DMS53 (cell line): Measurements from ENCODE around the gene RD3L.

ENCODE experiments used
- DNase-seq: peaks from one replicate; lab custom pipeline; 2025; lab: John Stamatoyannopoulos, UW

The RD3L gene

DNA sequence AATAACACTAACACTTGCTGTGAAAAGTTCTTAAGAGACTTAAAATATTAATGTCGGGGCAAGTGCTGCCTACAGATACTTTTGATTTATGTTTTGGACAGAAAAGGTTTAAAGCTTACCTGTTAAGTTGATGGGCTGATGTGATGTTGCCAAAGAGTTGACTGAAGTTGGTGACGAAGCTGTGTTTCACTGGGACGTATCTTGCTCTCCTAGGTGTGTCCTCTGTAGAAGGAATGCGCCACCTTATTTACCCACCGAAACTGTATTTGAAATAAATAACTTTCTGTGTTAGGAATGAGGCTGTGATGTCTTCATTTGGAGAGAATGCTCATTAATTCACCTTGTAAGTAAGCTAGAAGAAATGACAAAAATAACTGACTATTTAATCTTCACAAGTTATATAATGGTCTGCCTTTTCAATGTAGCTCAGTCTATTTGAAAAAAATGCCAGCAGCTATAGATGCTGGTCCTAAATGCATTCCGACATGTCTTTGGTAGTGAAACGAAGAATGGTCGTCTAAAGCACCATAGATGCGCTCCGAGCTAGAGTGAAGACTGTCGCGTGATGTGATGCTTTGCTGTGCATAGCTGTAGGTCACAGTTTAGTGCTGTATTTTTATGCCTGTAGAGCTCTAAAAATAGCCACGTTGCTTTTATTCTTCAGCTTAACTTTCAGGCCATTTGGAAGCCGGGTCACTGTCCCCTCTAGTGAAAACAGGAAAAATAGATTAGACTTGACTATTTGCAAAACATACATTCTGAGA is at the start of gene RD3L:
Gene RD3L, minus strand, starts transcription at position 557 of the 764 bp plus-strand sequence. CDS start 834 bp downstream, outside the sequence.
- DNase-seq = no peak

- DNase-seq = no peak
Measured at GRCh38 chr14:103989964-103990363, 47.6 kb upstream of the RD3L start.

- no peak for DNase-seq
Measured at GRCh38 chr14:103989034-103989433, 46.7 kb upstream of the RD3L start.

DNA sequence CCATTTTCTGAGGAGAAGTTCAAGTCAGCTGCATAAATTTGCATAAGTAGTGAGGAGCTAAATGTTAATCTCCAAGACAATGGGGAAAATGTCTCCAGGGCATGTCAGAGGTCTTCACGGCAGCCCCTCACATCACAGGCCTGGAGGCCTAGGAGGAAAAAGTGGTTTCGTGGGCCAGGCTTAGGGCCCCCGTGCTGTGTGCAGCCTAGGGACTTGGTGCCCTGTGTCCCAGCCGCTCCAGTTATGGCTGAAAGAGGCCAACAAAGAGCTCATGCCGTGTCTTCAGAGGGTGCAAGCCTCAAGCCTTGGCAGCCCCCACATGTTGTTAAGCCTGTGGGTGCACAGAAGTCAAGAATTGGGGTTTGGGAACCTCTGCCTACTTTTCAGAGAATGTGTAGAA is 41.9 kb upstream of the RD3L start:
- DNase-seq = no peak

- peak; percentile 58 for DNase-seq
Measured at GRCh38 chr14:103980623-103981238, 38.4 kb upstream of the RD3L start.

DNA sequence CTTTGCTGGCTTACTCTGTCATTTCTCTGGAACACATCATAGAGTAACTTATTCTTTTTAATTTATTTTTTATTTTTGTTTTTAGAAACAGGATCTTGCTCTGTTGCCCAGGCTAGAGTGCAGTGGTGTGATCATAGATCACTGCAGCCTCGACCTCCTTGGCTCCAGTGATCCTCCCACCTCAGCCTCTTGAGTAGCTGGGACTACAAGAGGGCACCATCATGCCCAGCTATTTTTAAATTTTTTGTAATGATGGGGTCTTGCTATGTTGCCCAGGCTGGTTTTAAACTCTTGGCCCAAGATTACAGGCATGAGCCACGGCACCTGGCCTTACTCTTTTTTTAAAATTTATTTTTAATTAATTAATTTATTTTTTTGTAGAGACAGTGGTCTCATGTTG is 32.2 kb upstream of the RD3L start:
- DNase-seq = no peak

GRCh38 chr14:103973354-103973753 is 31.0 kb upstream of the RD3L start:
- DNase-seq = no peak

DNA sequence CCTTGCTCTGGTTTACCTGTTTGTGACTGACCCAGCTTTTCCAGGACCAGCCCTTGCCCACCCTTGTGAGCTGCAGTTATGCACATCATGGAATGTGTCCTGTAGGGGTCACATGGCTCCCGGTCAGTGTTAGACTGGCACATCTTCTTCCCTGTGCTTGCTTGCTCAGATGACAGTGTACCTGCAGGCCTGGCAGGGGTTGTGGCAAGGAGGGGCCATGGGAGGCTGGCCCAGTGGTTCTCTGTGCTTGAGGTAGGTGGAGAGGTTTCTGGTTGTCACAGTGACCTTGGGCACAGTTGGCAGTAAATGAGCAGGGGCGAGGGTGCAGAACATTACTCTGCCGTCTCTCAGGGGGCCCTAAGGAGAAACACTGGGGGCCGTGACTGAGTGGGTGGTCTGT is 27.6 kb upstream of the RD3L start:
- DNase-seq = no peak

- no peak for DNase-seq
Measured at GRCh38 chr14:103966631-103967030, 24.3 kb upstream of the RD3L start.

DNA sequence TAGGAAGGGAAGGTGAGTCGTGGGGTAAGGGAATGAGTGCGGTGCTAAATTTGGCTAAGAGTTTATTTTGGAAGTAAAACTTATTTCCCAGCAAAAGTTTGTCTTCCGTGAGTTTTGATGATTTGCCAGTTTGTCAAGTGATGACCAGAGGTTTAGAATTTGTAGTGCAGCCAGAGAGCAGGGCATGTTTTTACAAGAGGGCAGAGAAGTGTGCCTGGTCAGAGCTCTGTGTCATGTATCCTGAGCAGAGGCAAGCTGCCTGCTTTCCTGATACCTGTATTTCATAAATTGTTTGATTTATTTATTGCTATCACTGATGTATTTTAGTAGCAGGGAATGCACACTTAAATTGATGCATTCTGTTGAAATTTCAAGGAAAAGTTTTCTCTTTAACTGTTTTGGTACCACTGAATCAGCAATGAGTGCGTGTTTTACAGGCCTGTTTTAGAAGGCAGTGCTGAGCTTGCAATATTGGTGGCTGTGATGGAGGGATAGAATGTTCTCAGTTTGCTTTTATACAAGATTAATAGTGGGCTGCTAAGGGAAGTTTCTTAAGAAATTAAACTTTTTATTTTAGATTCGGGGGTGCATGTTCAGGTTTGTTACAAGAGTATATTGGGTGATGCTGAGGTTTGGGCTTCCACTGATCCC is 19.7 kb upstream of the RD3L start:
- DNase-seq = no peak

DNA sequence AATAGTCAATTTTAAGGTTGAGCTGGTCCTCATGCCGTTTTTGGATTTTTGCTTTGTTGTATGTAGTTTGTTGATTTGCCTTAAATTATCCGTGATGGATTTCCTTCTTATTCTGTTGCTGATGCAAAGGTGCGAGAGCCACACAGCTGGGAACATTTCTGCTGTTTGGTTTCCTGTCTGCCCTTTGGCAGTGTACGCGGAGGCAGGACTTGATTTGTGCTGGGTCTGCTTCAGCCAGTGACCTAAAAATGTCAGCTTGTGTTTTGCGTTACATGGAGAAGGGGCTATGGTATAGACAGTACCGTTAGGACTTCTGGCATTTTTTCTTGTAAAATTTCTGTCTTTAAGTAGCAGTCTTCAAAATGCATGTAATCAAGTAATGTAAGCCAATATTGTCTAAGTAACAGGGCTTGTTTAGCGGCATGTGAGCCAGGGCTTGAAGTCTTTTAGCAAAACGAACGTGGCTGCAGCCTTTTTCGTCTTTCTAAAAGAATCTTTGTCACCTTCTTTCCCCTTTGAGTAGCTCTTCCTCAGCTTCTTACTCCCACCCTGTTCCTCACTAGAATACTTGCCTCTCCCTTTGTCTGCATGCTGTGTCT is 18.2 kb upstream of the RD3L start:
- no peak for DNase-seq

DNA sequence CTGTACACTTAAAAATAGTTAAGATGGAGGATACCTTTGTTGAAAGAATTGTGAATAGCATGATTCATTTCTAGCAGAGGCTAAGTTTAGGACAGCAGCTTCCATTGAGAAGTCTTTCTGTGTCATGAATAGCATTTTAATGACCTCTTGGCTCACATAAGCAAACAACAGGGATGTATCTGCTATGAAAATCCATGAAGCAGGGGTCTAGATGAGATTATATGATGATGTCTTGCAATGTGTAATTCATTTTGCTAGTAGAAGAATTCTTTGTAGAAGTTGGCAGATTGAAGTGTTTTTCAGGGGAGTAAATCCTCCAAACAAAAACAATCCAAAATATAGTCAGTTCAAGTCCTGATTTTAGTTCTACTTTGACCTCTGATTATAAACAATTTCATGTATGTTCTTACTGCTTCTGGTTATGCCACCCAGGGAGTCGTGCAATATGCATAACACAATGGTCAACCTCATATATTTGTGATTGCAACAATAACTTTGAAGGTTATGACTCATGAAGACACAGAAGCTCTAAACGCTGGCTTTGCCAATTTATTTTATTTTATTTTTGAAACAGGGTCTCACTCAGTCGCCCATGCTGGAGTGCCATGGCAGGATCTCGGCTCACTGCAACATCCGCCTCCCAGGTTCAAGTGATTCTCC is 6.9 kb upstream of the RD3L start:
- no peak for DNase-seq

- no peak for DNase-seq
Measured at GRCh38 chr14:103948442-103948841, 6.1 kb upstream of the RD3L start.

- no peak for DNase-seq
Measured at GRCh38 chr14:103946975-103947374, 4.6 kb upstream of the RD3L start.

- peak; percentile 90 for DNase-seq
Measured at GRCh38 chr14:103943673-103944072, 1.3 kb upstream of the RD3L start.

- DNase-seq = no peak
Measured at GRCh38 chr14:103941462-103941861, 867 bp downstream of the RD3L start.

DNA sequence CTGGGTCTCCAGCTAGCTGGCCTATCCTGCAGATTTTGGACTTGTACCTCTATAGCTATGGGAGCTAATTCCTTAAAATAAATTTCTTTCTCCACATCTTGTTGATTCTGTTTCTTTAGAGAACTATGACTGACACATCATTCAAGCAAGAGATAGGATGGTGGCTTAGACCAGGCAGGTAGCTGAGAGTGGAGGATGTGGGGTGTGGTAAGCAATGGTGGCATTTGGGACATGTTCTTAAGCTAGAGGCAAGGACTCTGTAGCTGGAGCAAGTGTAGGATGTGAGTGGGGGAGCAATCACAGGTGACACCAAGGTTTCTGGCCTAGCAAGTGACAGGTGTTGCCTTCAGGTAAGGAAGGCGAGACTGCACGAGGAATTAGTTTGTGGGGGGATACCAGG is 7.2 kb downstream of the RD3L start:
- no peak for DNase-seq

DNA sequence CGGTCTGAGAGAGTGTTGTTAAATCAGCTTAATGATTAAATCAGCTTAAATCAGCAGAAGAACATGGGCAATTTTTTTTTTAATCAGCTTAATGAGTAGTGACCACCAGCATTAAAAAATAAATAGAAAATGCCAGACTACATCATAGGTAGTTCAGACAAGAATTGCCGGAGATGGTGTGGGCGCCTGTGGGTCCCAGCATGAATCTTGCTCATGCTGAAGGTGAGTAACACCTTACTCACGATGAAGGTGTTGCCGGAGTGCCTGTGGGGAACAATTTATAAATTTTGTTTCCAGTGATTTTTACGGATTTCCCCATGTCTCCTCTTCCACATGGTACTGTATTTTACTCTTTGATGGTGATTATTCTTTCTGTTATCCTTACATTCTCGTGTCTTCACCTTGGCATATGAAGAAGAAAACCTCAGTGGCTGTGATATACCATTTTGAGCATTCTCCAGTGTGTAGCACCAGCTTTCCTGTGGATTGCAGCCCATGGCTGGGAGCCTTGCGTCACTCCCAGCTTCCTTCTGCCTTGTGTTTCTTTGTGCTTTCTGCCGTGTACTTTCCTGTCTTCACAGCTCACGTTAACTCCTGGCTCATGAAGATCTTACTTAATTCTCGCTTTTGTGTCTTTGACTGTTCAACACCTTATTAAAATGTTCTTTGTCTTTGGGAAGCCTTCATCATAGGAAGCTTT is 9.4 kb downstream of the RD3L start:
- no peak for DNase-seq

DNA sequence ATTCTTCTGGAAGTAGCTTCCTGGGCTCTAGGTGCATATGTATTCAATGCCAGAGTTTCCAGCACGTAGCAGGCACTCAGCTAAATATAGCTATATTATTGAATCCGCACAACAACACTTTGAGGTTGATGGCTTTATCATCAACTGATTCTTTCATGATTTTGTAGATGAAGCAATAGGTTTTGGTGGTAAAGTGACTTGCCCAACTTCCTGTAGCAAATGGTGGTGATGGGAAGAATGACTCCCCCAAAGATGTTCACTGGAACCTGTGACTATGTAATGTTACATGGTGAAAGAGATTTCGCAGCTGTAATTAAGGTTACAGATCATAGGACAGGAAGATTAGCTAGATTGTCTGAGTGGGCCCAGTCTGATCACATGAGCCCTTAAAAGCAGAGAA is 10.9 kb downstream of the RD3L start:
- DNase-seq = no peak

GRCh38 chr14:103930051-103930604 is 12.2 kb downstream of the RD3L start:
- DNase-seq = no peak
